Astrocyte of the spinal cord (primary cell): Measurements from ENCODE around the gene DUSP15.
"Not testable (repeated sequence)": the region's sequence is repeated elsewhere in the genome, so short reads cannot be mapped to it uniquely, and the experiment has no call there.

ENCODE experiments used
- DNase-seq: peaks from one replicate; pipeline ENCODE4 v3.0.0; 2011; ENCODE audit warnings: low read depth, low spot score
- H3K4me3 ChIP-seq: 2 replicates; pipeline ENCODE4 v1.5.1; 2011; ENCODE audit warnings: low read depth, mild to moderate bottlenecking, low read length, moderate library complexity
- in situ Hi-C: cut with HindIII; loops from 2 replicates; pipeline ENCODE4 v1.10.0; 2017; ENCODE audit warnings: low sequenced_read_pairs
- TF ChIP-seq, protein P1 (sequence below): IDR thresholded peaks from 2 replicates; pipeline ENCODE4 v1.5.1; 2012; ENCODE audit warnings: low read depth, mild to moderate bottlenecking, low read length, inconsistent platforms

DUSP15 gene

DNA sequence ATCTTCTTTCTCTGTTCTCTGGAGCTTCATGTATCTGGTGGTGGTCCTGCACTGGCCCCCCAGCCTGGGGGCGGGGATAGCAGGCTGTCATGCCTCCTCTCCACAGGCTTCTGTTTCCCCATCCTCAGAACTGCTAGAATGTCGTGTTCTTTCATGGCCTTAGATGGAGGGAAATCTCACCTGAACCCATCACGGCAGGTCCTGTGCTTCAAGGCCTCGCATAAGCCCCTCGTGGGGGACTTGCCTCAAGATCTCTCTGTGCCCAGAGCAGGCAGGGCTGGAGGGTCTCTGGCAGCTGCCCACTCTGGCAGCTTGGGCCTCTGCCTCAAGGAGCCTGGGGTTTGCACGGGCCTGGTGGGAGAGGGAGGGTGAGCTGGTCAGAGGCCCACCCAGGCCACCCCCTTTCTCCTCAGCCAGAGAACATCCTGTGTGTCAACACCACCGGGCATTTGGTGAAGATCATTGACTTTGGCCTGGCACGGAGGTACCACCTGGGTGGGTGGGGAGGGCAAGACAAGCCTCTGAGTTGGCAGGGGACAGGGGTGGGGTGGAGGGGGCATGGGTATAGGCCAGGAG, 39.8 kb downstream of the DUSP15 start:
- TF ChIP-seq, protein P1, sequence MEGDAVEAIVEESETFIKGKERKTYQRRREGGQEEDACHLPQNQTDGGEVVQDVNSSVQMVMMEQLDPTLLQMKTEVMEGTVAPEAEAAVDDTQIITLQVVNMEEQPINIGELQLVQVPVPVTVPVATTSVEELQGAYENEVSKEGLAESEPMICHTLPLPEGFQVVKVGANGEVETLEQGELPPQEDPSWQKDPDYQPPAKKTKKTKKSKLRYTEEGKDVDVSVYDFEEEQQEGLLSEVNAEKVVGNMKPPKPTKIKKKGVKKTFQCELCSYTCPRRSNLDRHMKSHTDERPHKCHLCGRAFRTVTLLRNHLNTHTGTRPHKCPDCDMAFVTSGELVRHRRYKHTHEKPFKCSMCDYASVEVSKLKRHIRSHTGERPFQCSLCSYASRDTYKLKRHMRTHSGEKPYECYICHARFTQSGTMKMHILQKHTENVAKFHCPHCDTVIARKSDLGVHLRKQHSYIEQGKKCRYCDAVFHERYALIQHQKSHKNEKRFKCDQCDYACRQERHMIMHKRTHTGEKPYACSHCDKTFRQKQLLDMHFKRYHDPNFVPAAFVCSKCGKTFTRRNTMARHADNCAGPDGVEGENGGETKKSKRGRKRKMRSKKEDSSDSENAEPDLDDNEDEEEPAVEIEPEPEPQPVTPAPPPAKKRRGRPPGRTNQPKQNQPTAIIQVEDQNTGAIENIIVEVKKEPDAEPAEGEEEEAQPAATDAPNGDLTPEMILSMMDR: no peak
- H3K4me3 ChIP-seq: no peak overlapping the region
- DNase-seq: no peak
- in situ Hi-C loops: no loop called here

DNA sequence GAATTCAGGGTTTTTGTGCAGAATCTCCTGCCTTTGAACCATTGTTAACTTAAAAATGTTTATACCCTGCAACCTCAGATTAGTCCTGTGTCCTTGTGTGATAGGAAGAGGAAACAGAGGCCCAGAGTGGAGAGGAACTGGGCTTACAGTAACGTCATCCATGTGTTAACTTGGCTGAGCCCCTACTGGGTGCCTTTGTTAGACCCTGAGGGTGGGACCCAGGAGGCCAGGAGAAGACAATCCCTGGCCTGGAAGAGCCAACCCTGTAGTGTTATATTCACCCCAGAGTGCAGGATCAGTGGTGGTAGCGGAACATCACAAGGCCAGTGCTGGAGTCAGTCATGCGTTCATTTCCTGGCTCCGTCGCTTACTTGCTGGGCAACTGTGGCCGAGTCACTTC, 40.6 kb downstream of the DUSP15 start:
- TF ChIP-seq, protein P1: no peak
- no peak overlapping the region for H3K4me3 ChIP-seq
- in situ Hi-C loops: no loop called here
- DNase-seq: no peak

DNA sequence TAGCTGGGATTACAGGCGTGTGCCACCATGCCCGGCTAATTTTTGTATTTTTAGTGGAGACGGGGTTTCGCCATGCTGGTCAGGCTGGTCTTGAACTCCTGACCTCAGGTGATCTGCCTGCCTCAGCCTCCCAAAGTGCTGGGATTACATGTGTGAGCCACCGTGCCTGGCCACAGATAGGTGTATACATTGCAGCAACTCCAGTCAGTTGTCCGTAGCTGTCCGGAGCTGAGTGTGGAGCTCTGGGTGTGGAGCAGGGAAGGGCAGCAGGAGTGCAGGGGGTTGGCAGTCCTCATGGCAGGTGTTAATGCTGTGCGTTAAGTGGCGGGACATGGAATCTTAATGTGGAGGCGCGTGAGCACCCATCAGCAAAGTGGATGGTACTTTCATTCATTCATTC, 42.3 kb downstream of the DUSP15 start:
- DNase-seq, in situ Hi-C loops, H3K4me3 ChIP-seq: not testable (repeated sequence)

DNA sequence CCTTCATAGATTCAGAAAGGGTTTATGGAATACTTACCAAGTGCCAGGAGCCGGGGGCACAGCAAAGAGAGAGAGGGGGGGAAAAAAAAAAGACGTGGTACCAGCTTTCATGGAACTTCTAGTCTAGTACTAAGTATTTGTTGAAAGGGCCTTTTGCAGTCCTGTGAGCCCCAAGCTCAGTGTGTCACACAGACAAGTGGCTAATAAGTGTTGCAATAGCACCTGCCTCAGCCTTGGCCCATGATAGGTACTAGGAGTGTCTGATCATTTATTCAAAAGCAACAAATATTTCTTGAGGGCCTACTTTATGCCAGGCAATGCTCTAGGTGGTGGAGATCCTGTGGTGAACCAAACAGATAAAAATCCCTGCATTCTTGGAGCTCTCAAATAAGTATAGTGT, 43.3 kb downstream of the DUSP15 start:
- TF ChIP-seq, protein P1: no peak
- DNase-seq: no peak
- no peak overlapping the region for H3K4me3 ChIP-seq
- in situ Hi-C loops: no loop called here

DNA sequence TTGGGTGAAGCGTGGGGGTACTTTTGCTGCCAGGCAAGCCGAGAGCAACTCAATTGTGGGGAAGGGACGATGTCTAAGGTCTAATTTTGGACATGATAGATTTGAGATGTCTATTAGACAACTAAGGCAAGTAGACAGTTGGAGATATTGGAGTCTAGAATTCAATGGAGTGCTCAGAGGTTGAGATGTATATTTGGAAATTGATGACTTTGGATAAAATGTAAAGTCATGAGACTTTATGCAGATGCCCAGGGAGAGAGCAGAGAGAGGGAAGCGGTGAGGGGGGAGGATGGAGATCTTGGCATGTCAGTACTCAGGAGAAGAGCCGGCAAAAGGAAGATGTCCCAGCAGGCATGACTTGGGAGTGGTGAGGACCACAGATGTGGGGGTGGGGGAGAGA, 44.3 kb downstream of the DUSP15 start:
- no peak overlapping the region for H3K4me3 ChIP-seq
- TF ChIP-seq, protein P1: no peak
- in situ Hi-C loops: no loop called here
- no peak for DNase-seq

DNA sequence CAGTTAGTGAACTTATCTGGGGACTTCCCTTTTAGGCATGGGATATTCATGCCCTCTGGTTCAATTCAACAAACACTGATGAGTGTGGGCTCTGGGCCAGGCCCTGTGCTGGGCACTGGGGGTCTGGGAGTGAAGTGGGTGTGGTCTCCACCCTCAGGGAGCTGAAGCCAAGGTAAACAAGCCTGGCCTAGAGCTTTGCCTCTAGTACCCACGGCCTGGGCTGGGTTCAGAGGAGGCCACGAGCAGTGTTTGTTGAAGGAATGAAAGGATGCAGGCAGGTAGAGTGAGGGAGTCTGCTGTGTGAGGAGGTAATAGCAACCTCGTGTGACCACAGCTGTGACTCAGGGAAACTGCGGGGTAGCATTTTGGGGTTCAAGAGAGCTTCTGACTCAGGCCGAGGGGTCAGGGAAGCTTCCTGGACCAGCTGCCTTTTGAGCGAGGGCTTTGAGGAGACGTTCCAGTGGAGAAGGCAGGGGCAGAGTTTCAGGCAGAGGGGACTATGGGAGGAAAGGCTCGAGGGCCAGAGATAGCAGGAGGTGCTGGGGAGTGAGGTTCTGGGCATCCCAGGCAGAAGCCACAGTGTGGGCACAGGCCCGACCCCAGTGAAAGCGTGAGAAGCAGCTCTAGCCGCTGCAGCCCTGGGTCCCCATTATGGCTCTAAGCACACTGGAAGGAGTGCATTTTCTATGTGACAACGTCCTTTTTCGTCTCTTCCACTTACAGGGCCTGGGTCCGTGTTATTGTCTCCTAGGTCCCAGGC, 45.6 kb downstream of the DUSP15 start:
- in situ Hi-C loops: no loop called here
- no peak overlapping the region for H3K4me3 ChIP-seq
- DNase-seq: no peak
- TF ChIP-seq, protein P1: no peak

DNA sequence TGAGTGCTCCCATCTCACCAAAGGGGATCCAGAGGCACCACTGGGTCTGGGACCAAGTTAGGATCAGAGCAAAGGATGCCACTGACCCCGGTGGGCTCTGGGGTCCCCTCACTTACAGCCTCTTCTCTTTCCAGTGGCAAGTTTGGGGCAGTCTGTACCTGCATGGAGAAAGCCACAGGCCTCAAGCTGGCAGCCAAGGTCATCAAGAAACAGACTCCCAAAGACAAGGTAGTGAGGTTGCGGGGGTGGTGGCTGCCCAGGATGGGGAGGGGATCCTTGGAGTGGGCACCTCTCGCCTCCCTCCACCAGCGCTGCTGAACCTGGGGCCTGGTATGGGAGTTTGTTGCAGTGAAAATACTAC, 46.2 kb downstream of the DUSP15 start:
- H3K4me3 ChIP-seq: no peak overlapping the region
- no peak for DNase-seq
- in situ Hi-C loops: no loop called here
- TF ChIP-seq, protein P1: no peak
